Suprapubic skin (tissue), 3 donors: ENCODE measurements around the gene APOBEC3C.

Experiments used
- CTCF ChIP-seq, 2 donors: fragments of 200-600 bp in 1 of 2; fragments of 450-650 bp in 1 of 2; sonication (generic) in 1 of 2; IDR thresholded peaks; one replicate each; pipeline ENCODE4 v1.5.1; 2016 to 2019; ENCODE audit warnings: antibody characterized with exemption in 2 of 2, mild to moderate bottlenecking in 1 of 2, moderate library complexity in 1 of 2
- EP300 ChIP-seq: sonication (generic); formaldehyde crosslinking; IDR thresholded peaks from one replicate; pipeline ENCODE4 v1.6.1; 2017; ENCODE audit warnings: antibody characterized with exemption

DNA sequence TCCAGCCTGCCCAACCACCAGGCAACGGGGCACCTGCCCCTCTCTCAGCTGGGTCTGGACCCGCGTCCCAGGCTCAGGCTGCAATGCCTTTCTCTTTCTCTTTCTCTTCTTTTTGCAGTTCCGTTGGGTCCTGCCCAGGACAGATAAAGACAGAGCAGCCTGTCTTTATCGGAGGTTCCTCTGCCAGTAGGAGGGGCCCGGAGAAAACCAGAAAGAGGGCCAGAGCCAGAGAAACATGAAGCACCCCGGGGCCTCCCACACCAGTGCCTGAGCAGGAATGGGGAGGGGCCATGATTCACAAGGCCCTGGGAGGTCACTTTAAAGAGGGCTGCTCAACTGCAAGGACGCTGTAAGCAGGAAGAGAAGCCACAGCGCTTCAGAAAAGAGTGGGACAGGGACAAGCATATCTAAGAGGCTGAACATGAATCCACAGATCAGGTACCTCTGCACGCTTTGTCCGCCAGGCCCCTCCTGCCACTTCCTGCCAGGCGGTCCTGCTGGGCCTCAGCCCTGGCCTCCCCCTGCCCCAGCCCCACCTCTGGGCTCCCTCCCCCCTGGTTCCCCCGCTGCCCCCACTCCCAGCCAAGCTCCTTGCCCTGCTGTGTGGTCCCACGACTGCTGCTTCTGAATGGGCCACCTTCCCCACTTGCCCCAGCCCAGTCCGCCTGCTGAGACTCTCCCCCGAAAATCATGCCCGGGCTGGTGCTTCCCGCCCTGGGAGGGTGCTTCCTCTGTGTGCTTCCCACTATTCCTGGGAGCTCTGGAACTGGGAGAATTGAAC, at the start of gene APOBEC3C:
- TF ChIP-seq EP300 (no peak), CTCF (IDR thresholded peaks at IDR 0.05) (no peak)
